ENCODE results near the gene TGIF1.

DNA sequence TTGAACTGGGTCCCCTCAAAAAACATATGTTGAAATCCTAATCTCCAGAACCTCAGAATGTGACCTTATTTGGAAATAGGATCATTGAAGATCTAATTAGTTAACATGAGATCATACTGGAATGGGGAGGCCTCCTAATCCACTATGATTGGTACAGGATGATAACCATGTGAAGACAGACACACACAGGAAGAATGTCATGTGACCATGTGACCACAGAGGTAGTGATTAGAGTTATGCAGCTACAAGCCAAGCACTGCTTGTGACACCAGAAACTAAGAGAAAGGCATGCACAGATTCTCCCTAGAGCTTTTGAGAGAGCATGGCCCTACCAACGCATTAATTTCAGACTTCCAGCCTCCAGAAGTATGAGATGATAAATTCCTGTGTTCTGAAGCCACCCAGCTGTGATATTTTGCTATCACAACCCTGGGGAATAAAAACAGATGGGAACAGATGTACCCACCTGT, 47.0 kb upstream of the TGIF1 start:
- TF ChIP-seq, protein P1, sequence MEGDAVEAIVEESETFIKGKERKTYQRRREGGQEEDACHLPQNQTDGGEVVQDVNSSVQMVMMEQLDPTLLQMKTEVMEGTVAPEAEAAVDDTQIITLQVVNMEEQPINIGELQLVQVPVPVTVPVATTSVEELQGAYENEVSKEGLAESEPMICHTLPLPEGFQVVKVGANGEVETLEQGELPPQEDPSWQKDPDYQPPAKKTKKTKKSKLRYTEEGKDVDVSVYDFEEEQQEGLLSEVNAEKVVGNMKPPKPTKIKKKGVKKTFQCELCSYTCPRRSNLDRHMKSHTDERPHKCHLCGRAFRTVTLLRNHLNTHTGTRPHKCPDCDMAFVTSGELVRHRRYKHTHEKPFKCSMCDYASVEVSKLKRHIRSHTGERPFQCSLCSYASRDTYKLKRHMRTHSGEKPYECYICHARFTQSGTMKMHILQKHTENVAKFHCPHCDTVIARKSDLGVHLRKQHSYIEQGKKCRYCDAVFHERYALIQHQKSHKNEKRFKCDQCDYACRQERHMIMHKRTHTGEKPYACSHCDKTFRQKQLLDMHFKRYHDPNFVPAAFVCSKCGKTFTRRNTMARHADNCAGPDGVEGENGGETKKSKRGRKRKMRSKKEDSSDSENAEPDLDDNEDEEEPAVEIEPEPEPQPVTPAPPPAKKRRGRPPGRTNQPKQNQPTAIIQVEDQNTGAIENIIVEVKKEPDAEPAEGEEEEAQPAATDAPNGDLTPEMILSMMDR (conservative IDR thresholded peaks at IDR 0.05; ENCODE audit: low read depth, low read length) = no peak
- TF ChIP-seq POLR2A (IDR thresholded peaks at IDR 0.05; ENCODE audit: low read depth, low read length) = no peak
- no peak for TF ChIP-seq SMC3 (IDR thresholded peaks at IDR 0.05; ENCODE audit: low read depth, low read length)
- no peak for TF ChIP-seq BHLHE40 (IDR thresholded peaks at IDR 0.05; ENCODE audit: low read depth, low read length)
- TF ChIP-seq RFX5 (IDR thresholded peaks at IDR 0.05; ENCODE audit: low read depth, low read length) = no peak
- no peak for TF ChIP-seq MAFK (IDR thresholded peaks at IDR 0.05; ENCODE audit: low read depth, low read length)
- no peak for TF ChIP-seq MXI1 (IDR thresholded peaks at IDR 0.05; ENCODE audit: borderline replicate concordance, low read depth, low read length)
- TF ChIP-seq, protein P2, sequence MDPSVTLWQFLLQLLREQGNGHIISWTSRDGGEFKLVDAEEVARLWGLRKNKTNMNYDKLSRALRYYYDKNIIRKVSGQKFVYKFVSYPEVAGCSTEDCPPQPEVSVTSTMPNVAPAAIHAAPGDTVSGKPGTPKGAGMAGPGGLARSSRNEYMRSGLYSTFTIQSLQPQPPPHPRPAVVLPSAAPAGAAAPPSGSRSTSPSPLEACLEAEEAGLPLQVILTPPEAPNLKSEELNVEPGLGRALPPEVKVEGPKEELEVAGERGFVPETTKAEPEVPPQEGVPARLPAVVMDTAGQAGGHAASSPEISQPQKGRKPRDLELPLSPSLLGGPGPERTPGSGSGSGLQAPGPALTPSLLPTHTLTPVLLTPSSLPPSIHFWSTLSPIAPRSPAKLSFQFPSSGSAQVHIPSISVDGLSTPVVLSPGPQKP (IDR thresholded peaks at IDR 0.05; ENCODE audit: borderline replicate concordance, low read depth, low read length) = no peak
- no peak for TF ChIP-seq RAD21 (IDR thresholded peaks at IDR 0.05; ENCODE audit: low read length)
- no peak for TF ChIP-seq RCOR1 (IDR thresholded peaks at IDR 0.05; ENCODE audit: insufficient replicate concordance, low read length)
- TF ChIP-seq FOS (IDR thresholded peaks at IDR 0.05; ENCODE audit: low read depth, low read length) = no peak
- TF ChIP-seq CEBPB (IDR thresholded peaks at IDR 0.05; ENCODE audit: low read depth, low read length) = no peak

Measured in IMR-90 (cell line).